Osteoblast (primary cell): Measurements from ENCODE around the gene SIMC1. TPM values are rescaled to one million over a fixed set of nuclear protein-coding genes. Genes with fewer than 3 reads are reported as not detected.
A peak's percentile ranks its signal among the peaks of the same experiment; 100 is the strongest.

Experiments
- DNase-seq: peaks from one replicate; pipeline ENCODE4 v3.0.0; 2011; ENCODE audit warnings: low spot score, mixed read lengths; ENCODE audit not compliant: insufficient read length; ENCODE audit errors: missing footprints
- H2AFZ ChIP-seq: 2 replicates; pipeline ENCODE4 v1.6.0; 2011; ENCODE audit warnings: mild to moderate bottlenecking, low read length
- H3K27ac ChIP-seq: 2 replicates; pipeline ENCODE4 v1.5.1; 2011; ENCODE audit warnings: mild to moderate bottlenecking, low read depth, low read length, moderate library complexity
- H3K27me3 ChIP-seq: 2 replicates; pipeline ENCODE4 v1.6.0; 2012; ENCODE audit warnings: mild to moderate bottlenecking, control low read depth, inconsistent platforms, low read length, moderate library complexity; ENCODE audit not compliant: insufficient read depth
- H3K36me3 ChIP-seq: 2 replicates; pipeline ENCODE4 v1.5.1; 2011; ENCODE audit warnings: mild to moderate bottlenecking, low read length, control low read depth, moderate library complexity; ENCODE audit not compliant: insufficient read depth
- H3K4me1 ChIP-seq: 2 replicates; pipeline ENCODE4 v1.5.1; 2011; ENCODE audit warnings: mild to moderate bottlenecking, low read length, control low read depth, moderate library complexity; ENCODE audit not compliant: insufficient read depth
- H3K4me2 ChIP-seq: 2 replicates; pipeline ENCODE4 v1.6.0; 2011; ENCODE audit warnings: mild to moderate bottlenecking, low read length; ENCODE audit not compliant: insufficient read depth
- H3K4me3 ChIP-seq: fragments of 200-600 bp; sonication (generic); 3 replicates; pipeline ENCODE4 v1.5.1; 2012; ENCODE audit warnings: mild to moderate bottlenecking, low read length, inconsistent platforms; ENCODE audit not compliant: insufficient read depth
- H3K79me2 ChIP-seq: 2 replicates; pipeline ENCODE4 v1.6.0; 2012; ENCODE audit warnings: mild to moderate bottlenecking, low read length, control low read depth, inconsistent platforms; ENCODE audit not compliant: insufficient read depth
- H3K9me3 ChIP-seq: 2 replicates; pipeline ENCODE4 v1.5.1; 2011; ENCODE audit warnings: low read depth, low read length, control low read depth
- H4K20me1 ChIP-seq: 2 replicates; pipeline ENCODE4 v1.6.0; 2012; ENCODE audit warnings: mild to moderate bottlenecking, low read length, control low read depth; ENCODE audit not compliant: insufficient read depth
- total RNA-seq: library from RNA; depleted of rRNA; stranded (reverse); fragments of >200 nt; gene quantifications from 2 replicates; pipeline ENCODE4 v1.2.3, GENCODE V29; 2012
- TF ChIP-seq, protein P1 (sequence below): IDR thresholded peaks from 2 replicates; pipeline ENCODE4 v1.5.1; 2011; ENCODE audit warnings: mild to moderate bottlenecking, low read depth, low read length, moderate library complexity; ENCODE audit errors: extremely low read depth

SIMC1 gene
- total RNA-seq, 1 donor: 5.1 TPM

DNA sequence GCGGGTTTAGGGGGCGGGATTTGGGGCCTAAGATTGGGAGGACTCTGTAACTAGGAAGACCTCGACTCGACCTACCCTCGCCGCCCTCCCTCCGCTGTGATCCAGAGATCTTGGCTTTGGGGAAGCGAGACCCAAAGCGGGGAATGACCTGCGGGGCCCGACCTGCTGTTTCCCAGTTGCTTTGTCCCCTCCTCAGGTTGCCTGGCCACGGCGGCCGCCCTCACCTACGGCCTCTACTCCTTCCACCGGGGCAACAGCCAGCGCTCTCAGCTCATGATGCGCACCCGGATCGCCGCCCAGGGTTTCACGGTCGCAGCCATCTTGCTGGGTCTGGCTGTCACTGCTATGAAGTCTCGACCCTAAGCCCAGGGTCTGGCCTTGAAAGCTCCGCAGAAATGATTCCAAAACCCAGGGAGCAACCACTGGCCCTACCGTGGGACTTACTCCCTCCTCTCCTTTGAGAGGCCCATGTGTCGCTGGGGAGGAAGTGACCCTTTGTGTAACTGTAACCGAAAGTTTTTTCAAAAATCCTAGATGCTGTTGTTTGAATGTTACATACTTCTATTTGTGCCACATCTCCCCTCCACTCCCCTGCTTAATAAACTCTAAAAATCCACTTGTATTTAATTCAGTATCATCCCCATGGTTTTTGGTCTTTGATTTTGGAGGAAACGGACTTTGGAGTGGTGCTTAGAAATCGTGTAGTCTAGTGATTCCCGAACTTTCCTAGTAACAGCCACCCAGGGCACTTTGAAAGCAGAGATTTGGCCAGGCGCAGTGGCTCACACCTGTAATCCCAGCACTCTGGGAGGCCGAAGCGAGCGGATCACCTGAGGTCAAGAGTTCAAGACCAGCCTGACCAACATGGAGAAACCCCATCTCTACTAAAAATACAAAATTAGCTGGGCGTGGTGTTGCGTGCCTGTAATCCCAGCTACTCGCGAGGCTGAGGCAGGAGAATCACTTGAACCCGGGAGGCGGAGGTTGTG lies 151.2 kb downstream of the SIMC1 start:
- TF ChIP-seq, protein P1, sequence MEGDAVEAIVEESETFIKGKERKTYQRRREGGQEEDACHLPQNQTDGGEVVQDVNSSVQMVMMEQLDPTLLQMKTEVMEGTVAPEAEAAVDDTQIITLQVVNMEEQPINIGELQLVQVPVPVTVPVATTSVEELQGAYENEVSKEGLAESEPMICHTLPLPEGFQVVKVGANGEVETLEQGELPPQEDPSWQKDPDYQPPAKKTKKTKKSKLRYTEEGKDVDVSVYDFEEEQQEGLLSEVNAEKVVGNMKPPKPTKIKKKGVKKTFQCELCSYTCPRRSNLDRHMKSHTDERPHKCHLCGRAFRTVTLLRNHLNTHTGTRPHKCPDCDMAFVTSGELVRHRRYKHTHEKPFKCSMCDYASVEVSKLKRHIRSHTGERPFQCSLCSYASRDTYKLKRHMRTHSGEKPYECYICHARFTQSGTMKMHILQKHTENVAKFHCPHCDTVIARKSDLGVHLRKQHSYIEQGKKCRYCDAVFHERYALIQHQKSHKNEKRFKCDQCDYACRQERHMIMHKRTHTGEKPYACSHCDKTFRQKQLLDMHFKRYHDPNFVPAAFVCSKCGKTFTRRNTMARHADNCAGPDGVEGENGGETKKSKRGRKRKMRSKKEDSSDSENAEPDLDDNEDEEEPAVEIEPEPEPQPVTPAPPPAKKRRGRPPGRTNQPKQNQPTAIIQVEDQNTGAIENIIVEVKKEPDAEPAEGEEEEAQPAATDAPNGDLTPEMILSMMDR: no peak
- H4K20me1 ChIP-seq: peaks cover 13% of the 10 kb centered on the region
- H3K9me3 ChIP-seq: no peaks in the 10 kb centered on the region
- peak overlapping the region; percentile 93 for H2AFZ ChIP-seq
- peak; percentile 90 for DNase-seq
- H3K27me3 ChIP-seq: no peaks in the 10 kb centered on the region
- peaks cover 18% of the 10 kb centered on the region for H3K4me1 ChIP-seq
- H3K4me3 ChIP-seq: peak overlapping the region; percentile 90
- peak overlapping the region; percentile 94 for H3K4me2 ChIP-seq
- H3K36me3 ChIP-seq: peaks cover 34% of the 10 kb centered on the region
- peak overlapping the region; percentile 83 for H3K27ac ChIP-seq
- H3K79me2 ChIP-seq: peaks cover 39% of the 10 kb centered on the region

DNA sequence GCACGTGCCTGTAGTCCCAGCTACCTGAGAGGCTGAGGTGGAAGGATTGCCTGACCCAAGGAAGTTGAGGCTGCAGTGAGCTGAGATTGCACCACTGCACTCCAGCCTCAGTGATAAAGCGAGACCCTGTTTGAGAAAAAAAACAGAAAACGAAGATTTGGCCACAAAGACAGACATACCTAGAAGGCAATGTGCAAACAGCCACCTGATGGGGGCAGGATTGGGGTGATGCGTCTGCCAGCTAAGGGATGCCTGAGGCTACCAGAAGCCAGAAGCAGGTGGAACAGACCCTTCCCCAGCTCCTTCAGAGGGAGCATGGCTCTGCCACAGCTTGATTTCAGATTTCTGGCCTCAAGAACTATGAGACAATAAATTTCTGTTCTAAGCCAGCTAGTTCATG lies 153.3 kb downstream of the SIMC1 start:
- no peaks in the 10 kb centered on the region for H3K27me3 ChIP-seq
- no peak overlapping the region for H3K4me3 ChIP-seq
- H2AFZ ChIP-seq: no peak overlapping the region
- peaks cover 22% of the 10 kb centered on the region for H3K79me2 ChIP-seq
- no peak for DNase-seq
- H4K20me1 ChIP-seq: peaks cover 9% of the 10 kb centered on the region
- TF ChIP-seq, protein P1: no peak
- no peak overlapping the region for H3K4me2 ChIP-seq
- H3K4me1 ChIP-seq: peaks cover 17% of the 10 kb centered on the region
- peaks cover 25% of the 10 kb centered on the region for H3K36me3 ChIP-seq
- H3K9me3 ChIP-seq: no peaks in the 10 kb centered on the region
- no peak overlapping the region for H3K27ac ChIP-seq

DNA sequence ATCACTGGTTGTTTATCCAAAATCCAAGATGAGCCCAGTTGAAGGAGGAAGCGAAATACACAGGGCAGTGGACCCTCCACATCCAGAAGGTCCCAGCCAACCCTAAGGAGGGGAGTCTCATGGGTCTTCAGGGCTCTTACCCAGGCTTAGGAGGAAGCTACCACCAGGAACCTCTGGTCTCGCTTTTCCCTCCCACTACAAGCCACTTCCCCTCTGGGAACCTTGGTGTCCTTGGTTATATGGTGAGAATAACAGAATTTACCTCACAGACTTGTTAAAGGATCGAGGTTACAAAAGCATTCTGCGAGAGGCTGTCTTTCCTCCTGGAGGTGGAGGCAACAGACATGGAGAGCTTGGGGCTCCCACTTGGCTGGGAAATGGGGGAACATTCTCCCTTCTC lies 153.8 kb downstream of the SIMC1 start:
- peaks cover 27% of the 10 kb centered on the region for H3K36me3 ChIP-seq
- no peak overlapping the region for H3K4me2 ChIP-seq

DNA sequence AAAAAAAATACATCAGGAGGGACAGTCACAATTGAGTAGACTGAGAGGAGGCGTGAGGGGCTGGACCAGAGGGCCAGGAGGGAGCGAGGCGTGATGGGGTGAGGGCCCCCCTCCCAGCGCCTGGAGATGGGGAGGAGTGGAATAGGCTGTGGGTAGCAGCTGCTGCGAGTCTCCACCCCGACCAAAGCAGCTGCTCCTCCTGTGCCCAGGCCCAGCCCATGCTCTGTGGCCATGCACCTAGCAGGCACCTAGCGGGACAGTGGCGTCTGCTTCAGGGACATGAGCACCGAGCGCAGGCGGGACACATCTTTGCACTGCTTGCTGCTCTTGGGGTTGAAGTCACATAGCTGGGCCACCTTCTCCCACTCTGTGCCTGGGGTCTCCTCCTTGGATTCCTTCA lies 154.3 kb downstream of the SIMC1 start:
- H3K4me1 ChIP-seq: peaks cover 7% of the 10 kb centered on the region
- peaks cover 3% of the 10 kb centered on the region for H4K20me1 ChIP-seq
- H3K9me3 ChIP-seq: no peaks in the 10 kb centered on the region
- H3K79me2 ChIP-seq: peaks cover 12% of the 10 kb centered on the region
- DNase-seq: no peak
- peaks cover 27% of the 10 kb centered on the region for H3K36me3 ChIP-seq
- H3K27me3 ChIP-seq: no peaks in the 10 kb centered on the region
- H2AFZ ChIP-seq: no peak overlapping the region
- H3K4me2 ChIP-seq: no peak overlapping the region
- H3K4me3 ChIP-seq: no peak overlapping the region
- H3K27ac ChIP-seq: no peak overlapping the region
- TF ChIP-seq, protein P1: no peak

More for the DNA sequence above, 153.8 kb downstream of the SIMC1 start:
- no peak for DNase-seq
- no peak overlapping the region for H3K4me3 ChIP-seq
- TF ChIP-seq, protein P1: no peak
- no peak overlapping the region for H2AFZ ChIP-seq
- peaks cover 17% of the 10 kb centered on the region for H3K79me2 ChIP-seq
- H4K20me1 ChIP-seq: peaks cover 6% of the 10 kb centered on the region
- H3K4me1 ChIP-seq: peaks cover 12% of the 10 kb centered on the region
- H3K9me3 ChIP-seq: no peaks in the 10 kb centered on the region
- H3K27ac ChIP-seq: no peak overlapping the region
- no peaks in the 10 kb centered on the region for H3K27me3 ChIP-seq
